GM19438 (cell line): ENCODE data around the gene GREB1L.

ENCODE experiments used
- ATAC-seq: cut with Tn5 transposase; IDR thresholded peaks from one replicate; pipeline ENCODE4 v1.9.1; 2021; ENCODE audit warnings: low read depth; ENCODE audit not compliant: unreplicated experiment

GREB1L gene

GRCh38 chr18:21443776-21444464 is 201.9 kb downstream of the GREB1L start:
- ATAC-seq = no peak

DNA sequence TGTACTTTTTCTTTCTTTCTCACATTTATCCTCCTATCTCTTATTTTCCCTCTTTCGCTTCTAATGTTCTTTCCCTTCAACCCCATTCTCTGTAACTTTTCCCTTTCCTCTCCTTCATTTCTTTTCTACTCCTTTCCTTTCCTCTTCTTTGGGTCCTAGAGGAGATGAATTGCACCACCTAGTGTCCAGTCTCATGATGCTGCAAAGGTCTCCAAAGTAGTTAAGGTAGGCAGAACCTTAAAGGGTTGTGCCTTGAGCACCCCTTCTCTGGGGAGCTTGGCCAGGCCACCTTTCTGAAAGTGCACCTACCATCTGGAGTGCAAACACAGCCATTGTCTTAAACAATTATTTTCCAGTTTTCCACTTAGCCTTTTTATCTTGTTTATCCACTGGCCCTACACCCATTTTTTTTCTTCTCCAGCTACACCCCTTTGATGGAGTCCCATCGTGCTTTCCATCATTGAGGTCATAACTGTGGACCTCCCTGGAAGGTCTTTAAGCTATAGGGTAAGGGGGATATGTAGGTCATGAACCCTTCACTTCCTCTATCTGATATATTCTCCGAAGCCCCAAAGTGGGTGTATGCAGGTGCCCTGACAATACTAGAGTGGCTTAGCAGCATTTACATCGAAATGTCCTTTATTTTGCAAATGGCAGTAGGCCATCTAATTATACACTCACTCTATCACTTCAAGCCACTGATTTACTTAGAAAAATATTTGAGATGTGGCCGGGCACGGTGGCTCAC is 202.6 kb downstream of the GREB1L start:
- no peak for ATAC-seq

- ATAC-seq = no peak
Observed at GRCh38 chr18:21448299-21448698, 206.3 kb downstream of the GREB1L start.

DNA sequence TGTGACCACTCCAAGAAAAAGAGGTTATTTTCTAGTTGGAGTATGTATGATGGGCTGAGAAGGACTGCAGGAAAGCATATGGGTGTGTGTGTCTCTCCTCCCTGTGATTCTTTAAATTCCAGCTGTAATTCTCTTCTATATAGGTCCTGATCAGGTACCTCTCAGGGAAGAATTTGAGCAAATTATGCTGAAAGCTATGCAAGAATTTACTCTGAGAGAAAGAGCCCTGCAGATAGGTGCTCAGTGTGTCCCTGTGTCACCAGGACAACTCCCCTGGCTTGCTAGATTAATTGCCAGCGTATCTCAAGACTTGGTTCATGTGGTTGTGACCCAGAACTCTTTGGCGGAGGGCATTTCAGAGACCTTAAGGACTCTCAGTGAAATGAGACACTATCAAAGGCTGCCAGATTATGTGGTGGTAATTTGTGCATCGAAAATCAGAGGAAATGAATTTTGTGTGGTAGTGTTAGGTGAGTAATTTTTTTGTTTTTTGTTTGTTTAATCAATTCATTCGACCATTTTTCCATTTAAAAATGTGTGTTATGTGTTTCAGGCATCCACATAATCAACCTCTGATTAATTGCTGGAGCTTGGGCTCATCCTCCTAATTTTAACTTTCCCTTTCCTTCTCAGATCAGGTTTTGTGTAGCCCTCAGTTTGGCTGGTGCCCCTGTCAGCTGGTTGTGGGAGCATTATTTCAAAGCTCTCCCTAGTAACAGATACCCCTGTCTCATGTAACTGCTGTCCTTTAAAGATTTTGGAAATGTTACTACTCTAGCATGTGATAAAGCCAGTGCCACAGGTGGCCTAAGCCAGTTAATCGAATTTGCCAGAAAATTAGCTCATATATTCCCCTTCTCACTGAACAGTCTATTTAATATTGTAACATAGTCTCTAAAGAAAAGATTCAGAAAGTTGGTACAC is 207.6 kb downstream of the GREB1L start:
- no peak for ATAC-seq

DNA sequence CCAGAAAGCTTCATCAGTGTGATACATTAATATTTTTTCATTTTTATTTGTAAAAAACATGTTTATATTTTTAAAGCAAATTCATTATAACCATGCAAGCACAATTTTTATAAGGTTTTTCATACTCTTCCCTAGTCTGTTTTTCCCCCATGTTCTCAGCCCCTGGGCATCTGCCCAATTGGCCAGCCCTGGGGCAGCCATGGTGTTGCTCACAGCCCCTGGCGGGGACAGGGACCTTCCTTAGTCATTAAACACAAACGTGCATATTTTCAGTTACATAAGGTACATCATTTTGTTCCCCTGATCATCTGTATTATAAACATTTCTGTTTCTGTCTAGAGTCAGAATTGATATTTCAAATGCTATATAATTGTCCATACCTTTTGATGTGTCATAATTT is 208.5 kb downstream of the GREB1L start:
- ATAC-seq = no peak

DNA sequence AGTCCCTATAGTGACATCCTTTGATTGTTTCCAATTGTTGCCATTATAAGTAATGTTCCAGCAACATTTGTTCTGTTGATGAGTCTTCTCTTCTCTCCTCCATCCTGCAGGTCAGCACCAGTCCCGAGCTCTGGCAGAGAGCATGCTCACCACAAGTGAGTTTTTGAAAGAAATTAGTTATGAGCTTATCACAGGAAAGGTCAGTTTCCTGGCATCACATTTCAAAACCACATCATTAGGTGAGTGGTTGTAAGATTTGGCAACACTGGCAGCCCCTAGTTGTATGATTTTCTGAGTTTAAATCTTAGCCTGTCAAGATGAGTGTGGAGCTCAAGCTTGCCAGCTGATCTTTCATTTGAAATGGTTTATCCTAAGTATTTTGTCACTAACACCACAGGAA is 208.9 kb downstream of the GREB1L start:
- ATAC-seq = no peak

- ATAC-seq = no peak
Observed at GRCh38 chr18:21451851-21452250, 209.8 kb downstream of the GREB1L start.

DNA sequence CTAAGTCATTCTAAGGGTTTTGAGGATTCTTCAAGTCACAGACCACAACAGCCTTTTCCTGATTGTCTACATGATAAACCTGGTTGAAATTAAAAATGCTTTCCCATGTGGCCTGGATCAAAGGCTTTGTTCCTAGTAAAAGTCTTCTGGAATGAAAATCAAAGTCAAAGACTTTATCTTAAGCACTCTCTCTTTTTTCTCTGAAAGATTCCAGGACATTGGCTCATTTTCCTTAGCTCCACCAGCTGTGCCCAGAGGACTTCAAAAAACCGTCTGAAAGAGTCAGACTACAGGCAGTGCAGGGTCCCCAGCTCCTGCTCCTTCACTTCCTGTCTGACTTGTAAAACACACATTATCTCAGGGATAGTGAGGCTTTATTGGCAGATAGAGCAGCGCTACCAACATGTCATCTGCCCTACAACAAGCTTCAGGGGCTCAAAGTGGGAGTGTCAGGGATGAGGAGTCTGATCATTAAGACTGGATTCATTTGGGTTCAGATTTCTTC is 210.3 kb downstream of the GREB1L start:
- no peak for ATAC-seq

DNA sequence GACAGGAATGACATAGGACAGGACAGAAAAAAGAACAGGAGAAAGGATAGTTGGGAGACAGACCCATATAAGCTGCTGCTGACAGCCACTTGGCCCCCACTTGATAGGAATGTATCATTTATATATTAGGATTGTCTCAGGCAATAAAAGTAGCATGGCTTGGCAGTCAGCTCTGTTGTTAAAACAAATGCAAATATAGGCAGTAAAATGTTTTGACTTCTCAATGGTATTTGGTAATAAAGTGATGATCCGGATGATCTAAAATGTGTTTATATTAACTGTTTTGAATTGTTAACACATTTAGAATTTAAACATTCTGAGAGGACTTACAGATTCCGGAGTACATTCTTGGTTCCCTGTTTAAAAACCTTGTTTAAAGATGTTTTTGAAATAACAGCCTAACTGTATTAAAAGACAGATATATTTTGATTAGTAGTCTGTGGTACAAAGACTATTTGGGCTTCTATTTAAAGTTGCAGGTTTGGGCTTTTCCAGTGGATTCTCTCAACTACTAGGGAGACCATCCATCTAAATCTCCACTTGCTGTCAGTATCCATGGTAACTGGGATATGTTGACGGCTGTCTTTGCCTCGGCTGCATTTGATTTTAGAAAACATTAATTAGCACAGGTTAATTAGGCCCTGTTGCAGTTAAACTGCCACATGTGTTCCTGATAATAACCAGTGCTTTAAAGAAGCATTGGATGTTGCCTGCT is 210.9 kb downstream of the GREB1L start:
- no peak for ATAC-seq

DNA sequence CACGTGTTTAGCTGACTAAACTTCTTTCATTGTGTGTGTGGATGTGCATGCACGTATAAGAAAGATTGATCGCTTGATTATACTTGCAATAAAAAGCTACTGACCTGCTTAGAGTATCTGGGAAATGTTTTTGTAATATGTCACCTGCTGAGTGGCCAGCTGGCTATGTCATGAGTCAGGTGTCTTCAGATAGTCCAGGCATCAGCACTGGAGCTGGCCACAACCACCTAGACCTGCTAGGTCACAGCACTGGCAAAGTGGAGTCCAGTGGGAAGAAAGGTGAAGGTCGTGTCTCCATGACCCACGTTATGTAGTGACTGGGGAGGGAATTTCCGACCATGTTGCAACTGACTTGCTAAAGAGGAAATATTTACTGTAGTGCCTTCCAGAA is 211.5 kb downstream of the GREB1L start:
- ATAC-seq = no peak

- ATAC-seq = no peak
Observed at GRCh38 chr18:21454725-21455124, 212.7 kb downstream of the GREB1L start.

- ATAC-seq = no peak
Observed at GRCh38 chr18:21456428-21457178, 214.6 kb downstream of the GREB1L start.

- ATAC-seq = no peak
Observed at GRCh38 chr18:21457179-21457535, 215.1 kb downstream of the GREB1L start.

DNA sequence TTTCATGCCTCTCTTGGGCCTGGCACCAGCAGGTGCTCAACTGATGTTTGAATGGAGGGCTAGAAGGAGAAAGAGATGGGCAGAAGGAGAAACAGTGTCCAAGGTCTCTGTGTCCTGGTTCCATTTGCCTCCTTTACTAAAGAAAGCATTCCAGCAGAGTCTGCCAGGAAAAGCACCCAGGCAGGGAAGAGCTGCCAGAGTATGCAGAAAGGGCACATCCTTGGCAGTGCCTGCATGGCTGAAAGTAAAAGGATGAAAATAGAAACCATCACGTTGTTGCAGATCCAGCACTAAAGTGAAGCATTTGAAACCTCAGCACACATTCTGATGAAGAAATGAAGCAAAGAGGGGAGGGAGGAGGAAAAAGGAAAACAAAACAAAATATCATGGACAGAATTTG is 216.3 kb downstream of the GREB1L start:
- ATAC-seq = no peak

DNA sequence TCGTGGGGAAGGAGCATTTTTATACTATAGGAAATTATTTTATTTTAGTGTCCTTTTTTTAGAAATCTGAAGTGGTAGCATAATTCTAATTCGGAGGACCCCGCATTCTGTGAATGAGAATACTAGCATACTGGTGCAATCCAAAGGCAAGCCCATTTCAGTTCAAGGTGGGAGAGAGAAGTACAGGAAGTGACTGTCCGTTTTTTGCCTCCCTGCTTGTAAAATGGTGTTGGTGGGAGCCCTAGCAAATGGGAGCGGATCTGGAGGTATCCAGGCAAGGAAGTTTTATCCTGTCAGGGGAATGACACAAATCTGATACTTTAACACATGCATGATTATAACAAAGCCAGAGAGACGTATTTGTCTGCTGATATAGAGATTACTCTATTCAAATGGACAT is 216.8 kb downstream of the GREB1L start:
- ATAC-seq = no peak

GRCh38 chr18:21459706-21460286 is 217.8 kb downstream of the GREB1L start:
- no peak for ATAC-seq

DNA sequence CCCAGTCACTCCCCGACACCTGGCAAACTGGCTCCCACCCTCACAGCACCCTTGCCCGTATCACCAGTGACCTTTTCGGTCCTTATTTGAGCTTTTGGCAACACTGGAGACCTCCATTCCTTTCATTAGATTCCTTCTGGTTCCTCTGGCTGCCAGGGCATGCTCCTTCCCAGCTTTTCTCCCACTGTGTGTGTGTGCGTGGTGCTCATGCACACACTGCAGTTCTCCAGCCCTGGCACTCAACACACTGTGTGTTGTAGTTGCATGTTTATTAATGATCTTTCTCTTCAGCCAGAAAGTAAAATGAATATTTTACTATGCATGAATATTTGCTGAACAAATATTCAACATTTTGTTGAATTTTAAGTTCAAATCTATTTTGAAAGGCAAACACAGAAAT is 219.4 kb downstream of the GREB1L start:
- ATAC-seq = no peak

DNA sequence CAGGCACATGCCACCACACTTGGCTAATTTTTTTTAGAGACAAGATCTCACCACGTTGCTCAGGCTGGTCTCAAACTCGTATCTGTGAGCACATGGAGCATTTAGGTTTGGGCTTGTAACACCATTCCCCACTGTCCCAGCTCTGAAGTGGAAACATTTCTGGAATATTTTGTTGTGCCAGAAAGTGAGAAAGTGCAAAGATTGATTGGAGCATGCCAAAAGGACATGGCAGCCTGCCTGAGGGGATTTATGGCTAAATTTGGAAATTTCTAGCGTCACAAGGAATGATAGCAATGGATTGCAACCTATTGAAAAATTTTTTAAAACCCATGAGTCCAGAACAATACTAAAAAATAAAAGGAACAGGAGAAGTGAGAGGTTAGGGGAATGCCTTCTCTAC is 221.7 kb downstream of the GREB1L start:
- no peak for ATAC-seq

GRCh38 chr18:21468514-21469164 is 226.6 kb downstream of the GREB1L start:
- no peak for ATAC-seq
